Omental fat pad (tissue), 4 donors: ENCODE data around the gene DNM1. TPM values are rescaled to one million over a fixed set of nuclear protein-coding genes. Genes with fewer than 3 reads are reported as not detected.

Experiments
- ATAC-seq: fragments of 150-250 bp; one replicate; pipeline ENCODE4 v1.9.1; 2016; ENCODE audit warnings: mild to moderate bottlenecking, moderate library complexity; ENCODE audit not compliant: low FRiP score
- DNase-seq: peaks from one replicate; pipeline ENCODE4 v3.0.0-alpha.2; 2019; ENCODE audit warnings: low spot score
- CTCF ChIP-seq, 3 donors: fragments of 450-650 bp; IDR thresholded peaks; one replicate each; pipeline ENCODE4 v1.5.1; 2016 to 2017; ENCODE audit warnings: antibody characterized with exemption in 3 of 3, mild to moderate bottlenecking in 3 of 3, moderate library complexity in 2 of 3
- small RNA-seq: library from RNA; depleted of rRNA; stranded (forward); fragments of <200 nt; gene quantifications from one replicate; pipeline ENCODE3, GENCODE V24; 2016
- total RNA-seq, 4 donors: library from RNA; depleted of rRNA; stranded (reverse); fragments of >200 nt; gene quantifications; one replicate each; pipeline ENCODE4 v1.1.0, GENCODE V29; 2016

Gene DNM1
- total RNA-seq, 4 donors from 2014 or later = 4.0 to 60.5 (median 20.0) TPM

GRCh38 chr9:128296340-128297220, 93.4 kb downstream of the DNM1 start:
- no peak for TF ChIP-seq CTCF (IDR thresholded peaks at IDR 0.05)
- ATAC-seq = no peak

DNA sequence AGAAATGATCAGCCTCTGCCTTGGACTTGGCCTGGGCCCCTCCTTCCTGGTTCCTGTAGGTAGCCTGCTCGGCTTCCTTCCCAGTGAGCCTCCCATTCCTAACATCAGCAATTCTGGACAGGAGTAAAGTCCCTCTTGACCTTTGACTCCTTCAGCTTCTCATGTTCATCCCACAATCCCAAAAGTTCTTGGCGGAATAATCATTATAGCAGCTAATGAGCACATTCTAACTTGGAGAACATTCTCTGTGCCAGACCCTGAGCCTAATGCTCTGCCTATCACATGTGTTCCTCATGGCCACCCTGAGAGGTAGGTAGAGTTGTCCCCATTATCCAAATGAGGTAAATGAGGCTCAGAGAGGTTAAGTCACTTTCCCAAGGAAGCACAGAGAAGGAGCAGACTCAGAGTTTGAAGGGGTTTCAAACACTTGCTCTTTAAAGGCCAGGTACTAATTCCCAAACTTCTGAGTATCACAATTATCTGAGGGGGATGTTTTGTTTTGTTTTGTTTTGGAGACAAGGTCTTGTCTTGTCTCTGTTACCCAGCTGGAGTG, 94.1 kb downstream of the DNM1 start:
- DNase-seq = no peak
- no peak for ATAC-seq
- TF ChIP-seq CTCF (IDR thresholded peaks at IDR 0.05) = no peak

More at GRCh38 chr9:128296340-128297220, 93.4 kb downstream of the DNM1 start:
- no peak for DNase-seq

DNA sequence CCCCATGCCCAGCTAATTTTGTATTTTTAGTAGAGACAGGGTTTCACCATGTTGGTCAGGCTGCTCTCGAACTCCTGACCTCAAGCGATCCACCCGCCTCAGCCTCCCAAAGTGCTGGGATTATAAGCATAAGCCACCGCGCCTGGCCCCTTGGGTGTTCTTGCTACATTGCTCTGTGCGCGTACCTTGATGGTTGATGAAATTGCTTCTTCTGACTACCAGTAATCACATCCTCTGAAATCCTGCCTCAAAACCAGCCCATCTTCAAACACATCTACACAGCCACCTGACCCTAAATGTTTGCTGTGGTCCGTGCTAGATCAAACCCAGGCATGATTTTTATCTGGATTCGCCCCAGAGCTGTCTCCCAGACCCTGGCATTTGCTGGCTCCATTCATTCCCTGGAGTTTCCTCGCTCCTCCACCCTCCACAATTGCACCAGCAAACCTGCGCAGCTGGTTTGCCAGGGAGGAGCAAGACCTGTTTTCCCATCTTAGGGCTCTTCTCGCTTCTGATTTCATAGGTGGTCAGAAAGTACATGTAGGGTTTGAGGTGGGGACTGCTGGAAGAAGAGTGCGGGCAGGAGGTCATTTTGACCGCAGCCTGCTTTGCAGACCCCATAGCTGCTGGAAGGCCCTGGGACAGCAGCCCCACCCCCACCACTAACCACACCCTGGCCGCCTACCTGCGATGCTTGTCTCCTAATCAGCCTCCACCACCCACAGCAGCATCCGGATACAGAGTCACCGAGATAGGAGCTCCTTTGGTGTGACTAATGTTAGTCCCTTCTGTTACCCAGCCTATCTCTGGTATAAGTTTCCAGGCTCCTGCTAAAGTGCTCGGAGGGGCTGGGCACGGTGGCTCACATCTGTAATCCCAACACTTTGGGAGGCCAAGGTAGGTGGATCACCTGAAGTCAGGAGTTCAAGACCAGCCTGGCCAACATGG, 95.6 kb downstream of the DNM1 start:
- TF ChIP-seq CTCF (IDR thresholded peaks at IDR 0.05) = no peak

DNA sequence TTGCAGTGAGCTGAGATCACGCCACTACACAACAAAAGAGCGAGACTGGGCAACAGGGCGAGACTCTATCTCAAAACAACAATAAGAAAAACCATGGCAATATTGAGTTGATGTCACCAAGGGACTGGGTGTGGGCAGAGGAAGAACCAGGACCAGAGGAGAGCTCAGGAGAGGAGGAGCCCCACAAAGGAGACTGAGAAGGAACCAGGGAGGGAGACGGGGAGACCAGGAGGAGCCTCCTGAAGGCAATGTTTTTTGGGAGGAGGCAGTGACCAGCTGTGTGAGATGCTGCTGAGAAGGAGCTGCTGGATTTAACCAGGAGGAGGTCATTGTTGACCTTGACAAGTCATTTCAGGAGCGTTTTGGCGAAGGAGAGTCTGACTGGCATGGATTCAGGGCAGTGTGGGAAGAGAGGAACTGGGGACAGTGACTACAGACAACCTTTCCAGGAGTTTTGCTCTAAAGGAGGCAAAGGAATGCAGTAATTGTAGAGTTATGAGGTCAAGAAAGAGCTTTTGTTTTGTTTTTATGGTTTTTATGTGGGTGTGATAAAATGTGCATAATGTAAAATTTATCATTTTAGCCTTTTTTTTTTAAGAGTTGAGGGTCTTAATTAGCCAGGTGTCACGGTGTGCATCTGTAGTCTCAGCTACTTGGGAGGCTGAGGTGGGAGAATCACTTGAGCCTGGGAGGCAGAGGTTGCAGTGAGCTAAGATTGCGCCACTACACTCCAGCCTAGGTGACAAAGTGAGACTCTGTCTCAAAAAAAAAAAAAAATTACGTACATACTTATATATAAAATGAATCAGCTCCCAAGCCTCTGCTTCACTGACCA, 101.2 kb downstream of the DNM1 start:
- ATAC-seq = no peak

More for the DNA sequence above, 95.6 kb downstream of the DNM1 start:
- DNase-seq (no peak), ATAC-seq (no peak)

More for the DNA sequence above, 101.2 kb downstream of the DNM1 start:
- no peak for TF ChIP-seq CTCF (IDR thresholded peaks at IDR 0.05)
- no peak for DNase-seq

Small RNAs within 50 kb of the gene (small RNA-seq; reads per million reads assigned to genes)
- 40.5 reads per million, percentile 95 among the genes with 10 or more reads in this experiment for gene MIR199B
- gene MIR3154 = not detected

Other genes starting within 250 kb of the DNM1 start
- gene EEIG1, start 222.4 kb upstream of the DNM1 start, total RNA-seq = 1 to 10 TPM; 4.8 to 9.0 (median 7.1) TPM
- 10 to 100 TPM in 1 of 4 donors, 1 to 10 TPM in 3; 5.3 to 13.1 (median 6.7) TPM for gene NAIF1, start 136.1 kb upstream of the DNM1 start, total RNA-seq
- gene SLC25A25, start 135.1 kb upstream of the DNM1 start, total RNA-seq = 100 to 1,000 TPM in 2 of 4 donors, 10 to 100 TPM in 2; 37.8 to 147 (median 102) TPM
- gene PTGES2, start 75.7 kb upstream of the DNM1 start, total RNA-seq = 10 to 100 TPM; 34.6 to 59.4 (median 53.0) TPM
- gene LCN2, start 53.9 kb upstream of the DNM1 start, total RNA-seq = 1 to 10 TPM in 2 of 4 donors, not detected in 2; 1.7 TPM
- 100 to 1,000 TPM; 117 to 174 (median 138) TPM for gene BBLN, start 43.1 kb upstream of the DNM1 start, total RNA-seq
- gene CIZ1, start 11.8 kb upstream of the DNM1 start, total RNA-seq = 10 to 100 TPM; 40.1 to 70.1 (median 52.5) TPM
- gene GOLGA2, start 72.6 kb downstream of the DNM1 start, total RNA-seq = 10 to 100 TPM; 63.0 to 99.8 (median 75.9) TPM
- gene SWI5, start 72.9 kb downstream of the DNM1 start, total RNA-seq = 10 to 100 TPM in 3 of 4 donors, 1 to 10 TPM in 1; 10.0 to 33.3 (median 25.2) TPM
- gene TRUB2, start 119.1 kb downstream of the DNM1 start, total RNA-seq = 10 to 100 TPM in 2 of 4 donors, 1 to 10 TPM in 2; 9.1 to 10.3 (median 9.9) TPM
- gene COQ4, start 119.5 kb downstream of the DNM1 start, total RNA-seq = 10 to 100 TPM; 30.6 to 34.7 (median 32.8) TPM
- gene SLC27A4, start 137.1 kb downstream of the DNM1 start, total RNA-seq = 10 to 100 TPM; 13.2 to 25.4 (median 16.1) TPM
- 10 to 100 TPM; 19.8 to 26.0 (median 23.8) TPM for gene URM1, start 168.0 kb downstream of the DNM1 start, total RNA-seq
- 10 to 100 TPM; 18.5 to 51.9 (median 24.1) TPM for gene CERCAM, start 217.5 kb downstream of the DNM1 start, total RNA-seq